A549 (cell line): ENCODE data around the gene ACTN1.

Experiments used
- CHD4 ChIP-seq: fragments of 200-600 bp; sonication (generic); IDR thresholded peaks from 2 replicates; pipeline ENCODE4 v1.6.1; 2016; ENCODE audit warnings: antibody characterized with exemption, mild to moderate bottlenecking, borderline replicate concordance
- EHF ChIP-seq: fragments of 250-450 bp; sonication (Bioruptor Pico); IDR thresholded peaks from 2 replicates; pipeline ENCODE4 v1.5.0; 2020; ENCODE audit warnings: mild to moderate bottlenecking
- EP300 ChIP-seq, 2 experiments: fragments of >200 bp; sonication (Bioruptor Twin); formaldehyde crosslinking; IDR thresholded peaks; 2 replicates in 1 of 2; 3 replicates in 1 of 2; pipeline ENCODE4 v1.6.1; 2016 to 2017
- JUNB ChIP-seq: fragments of >200 bp; sonication (Bioruptor Twin); formaldehyde crosslinking; IDR thresholded peaks from 2 replicates; pipeline ENCODE4 v1.6.1; 2016
- MAFK ChIP-seq: fragments of 450-650 bp; IDR thresholded peaks from 2 replicates; pipeline ENCODE4 v1.6.1; 2014; ENCODE audit not compliant: partially characterized antibody
- PHF8 ChIP-seq: fragments of 200-600 bp; sonication (generic); IDR thresholded peaks from 2 replicates; pipeline ENCODE4 v1.6.1; 2016; ENCODE audit warnings: low read depth, mild to moderate bottlenecking, antibody characterized with exemption, moderate library complexity, borderline replicate concordance
- RAD21 ChIP-seq, 2 experiments: fragments of >200 bp in 1 of 2; sonication (Bioruptor Twin) in 1 of 2; formaldehyde crosslinking in 1 of 2; IDR thresholded peaks in 1 of 2; conservative IDR thresholded peaks in 1 of 2; 2 replicates in 1 of 2; 3 replicates in 1 of 2; pipeline ENCODE4 v1.6.1; 2012 to 2018; ENCODE audit warnings: inconsistent platforms in 1 of 2
- TF ChIP-seq, protein P1 (sequence below): fragments of >200 bp; sonication (Bioruptor Twin); formaldehyde crosslinking; IDR thresholded peaks from 3 replicates; pipeline ENCODE4 v1.5.1; 2016

DNA sequence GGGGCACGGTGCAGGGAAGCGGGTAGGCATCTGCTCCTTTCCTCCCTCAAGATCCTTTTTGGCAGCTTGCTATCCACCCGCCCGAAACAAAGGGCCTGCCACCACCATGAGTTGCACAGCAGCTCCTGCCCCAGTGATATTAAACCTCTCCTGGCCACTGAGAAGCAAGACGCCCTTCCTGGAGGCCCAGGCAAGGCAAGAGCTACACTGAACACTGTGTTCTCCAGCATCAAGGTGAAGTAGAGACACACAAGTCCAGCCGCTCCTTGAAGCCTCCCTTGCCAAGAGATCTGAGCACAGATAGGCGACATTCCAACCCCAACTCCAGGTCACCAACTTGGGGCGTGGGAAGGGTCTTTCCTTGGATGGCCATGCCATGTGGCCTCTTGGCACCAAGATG is 70.9 kb downstream of the ACTN1 start:
- TF ChIP-seq, protein P1, sequence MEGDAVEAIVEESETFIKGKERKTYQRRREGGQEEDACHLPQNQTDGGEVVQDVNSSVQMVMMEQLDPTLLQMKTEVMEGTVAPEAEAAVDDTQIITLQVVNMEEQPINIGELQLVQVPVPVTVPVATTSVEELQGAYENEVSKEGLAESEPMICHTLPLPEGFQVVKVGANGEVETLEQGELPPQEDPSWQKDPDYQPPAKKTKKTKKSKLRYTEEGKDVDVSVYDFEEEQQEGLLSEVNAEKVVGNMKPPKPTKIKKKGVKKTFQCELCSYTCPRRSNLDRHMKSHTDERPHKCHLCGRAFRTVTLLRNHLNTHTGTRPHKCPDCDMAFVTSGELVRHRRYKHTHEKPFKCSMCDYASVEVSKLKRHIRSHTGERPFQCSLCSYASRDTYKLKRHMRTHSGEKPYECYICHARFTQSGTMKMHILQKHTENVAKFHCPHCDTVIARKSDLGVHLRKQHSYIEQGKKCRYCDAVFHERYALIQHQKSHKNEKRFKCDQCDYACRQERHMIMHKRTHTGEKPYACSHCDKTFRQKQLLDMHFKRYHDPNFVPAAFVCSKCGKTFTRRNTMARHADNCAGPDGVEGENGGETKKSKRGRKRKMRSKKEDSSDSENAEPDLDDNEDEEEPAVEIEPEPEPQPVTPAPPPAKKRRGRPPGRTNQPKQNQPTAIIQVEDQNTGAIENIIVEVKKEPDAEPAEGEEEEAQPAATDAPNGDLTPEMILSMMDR: no peak
- no peak for TF ChIP-seq RAD21 (conservative IDR thresholded peaks at IDR 0.05 in 1 of 2, IDR thresholded peaks at IDR 0.05 in 1 of 2)
- no peak for TF ChIP-seq EP300 (IDR thresholded peaks at IDR 0.05)
- TF ChIP-seq CHD4: no peak
- no peak for TF ChIP-seq MAFK
- no peak for TF ChIP-seq JUNB
- no peak for TF ChIP-seq EHF (CRISPR knock-in tag)
- TF ChIP-seq PHF8: no peak
